ENCODE results near the gene CHRNB2. TPM values are rescaled to one million over a fixed set of nuclear protein-coding genes. Genes with fewer than 3 reads are reported as not detected.
A peak's percentile ranks its signal among the peaks of the same experiment; 100 is the strongest.

CHRNB2 gene
- total RNA-seq, 2 experiments from 2014 or later: not detected

DNA sequence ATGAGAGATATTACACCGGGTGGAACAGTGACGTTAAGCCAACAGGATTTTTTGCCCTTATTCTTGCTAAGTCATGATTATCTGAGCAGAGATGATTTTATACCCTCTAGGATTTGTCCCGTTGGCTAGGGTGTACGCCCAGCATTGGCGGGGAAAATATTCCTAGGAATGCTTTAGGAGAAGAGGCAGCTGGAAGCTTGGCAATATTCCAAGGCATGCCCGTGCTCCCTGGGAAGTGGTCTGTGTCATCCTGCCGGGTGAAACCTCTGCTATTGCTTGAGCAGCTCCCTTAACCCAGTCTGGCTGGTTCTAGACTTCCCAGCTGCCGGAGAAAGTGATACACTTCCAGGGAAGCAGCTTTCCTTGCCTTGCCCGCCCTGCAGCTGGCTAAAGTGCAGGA lies 16.2 kb downstream of the CHRNB2 start:
- no peaks in the 10 kb centered on the region for H3K27me3 Mint-ChIP-seq
- no peaks in the 10 kb centered on the region for H3K9me3 Mint-ChIP-seq
- no peak for ATAC-seq
- H3K36me3 Mint-ChIP-seq (ENCODE audit: low read depth): peaks cover 61% of the 10 kb centered on the region
- intact Hi-C loops (cut with micrococcal nuclease): no loop called here
- TF ChIP-seq, protein P1, sequence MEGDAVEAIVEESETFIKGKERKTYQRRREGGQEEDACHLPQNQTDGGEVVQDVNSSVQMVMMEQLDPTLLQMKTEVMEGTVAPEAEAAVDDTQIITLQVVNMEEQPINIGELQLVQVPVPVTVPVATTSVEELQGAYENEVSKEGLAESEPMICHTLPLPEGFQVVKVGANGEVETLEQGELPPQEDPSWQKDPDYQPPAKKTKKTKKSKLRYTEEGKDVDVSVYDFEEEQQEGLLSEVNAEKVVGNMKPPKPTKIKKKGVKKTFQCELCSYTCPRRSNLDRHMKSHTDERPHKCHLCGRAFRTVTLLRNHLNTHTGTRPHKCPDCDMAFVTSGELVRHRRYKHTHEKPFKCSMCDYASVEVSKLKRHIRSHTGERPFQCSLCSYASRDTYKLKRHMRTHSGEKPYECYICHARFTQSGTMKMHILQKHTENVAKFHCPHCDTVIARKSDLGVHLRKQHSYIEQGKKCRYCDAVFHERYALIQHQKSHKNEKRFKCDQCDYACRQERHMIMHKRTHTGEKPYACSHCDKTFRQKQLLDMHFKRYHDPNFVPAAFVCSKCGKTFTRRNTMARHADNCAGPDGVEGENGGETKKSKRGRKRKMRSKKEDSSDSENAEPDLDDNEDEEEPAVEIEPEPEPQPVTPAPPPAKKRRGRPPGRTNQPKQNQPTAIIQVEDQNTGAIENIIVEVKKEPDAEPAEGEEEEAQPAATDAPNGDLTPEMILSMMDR (IDR thresholded peaks at IDR 0.05): no peak
- ChIA-PET CTCF (no interaction called here), POLR2A (no interaction called here)
- no peaks in the 10 kb centered on the region for H3K4me1 Mint-ChIP-seq (ENCODE audit: low read depth)
- no peak overlapping the region for H3K4me3 Mint-ChIP-seq
- H3K27ac Mint-ChIP-seq: no peak overlapping the region
- DNase-seq: no peak

DNA sequence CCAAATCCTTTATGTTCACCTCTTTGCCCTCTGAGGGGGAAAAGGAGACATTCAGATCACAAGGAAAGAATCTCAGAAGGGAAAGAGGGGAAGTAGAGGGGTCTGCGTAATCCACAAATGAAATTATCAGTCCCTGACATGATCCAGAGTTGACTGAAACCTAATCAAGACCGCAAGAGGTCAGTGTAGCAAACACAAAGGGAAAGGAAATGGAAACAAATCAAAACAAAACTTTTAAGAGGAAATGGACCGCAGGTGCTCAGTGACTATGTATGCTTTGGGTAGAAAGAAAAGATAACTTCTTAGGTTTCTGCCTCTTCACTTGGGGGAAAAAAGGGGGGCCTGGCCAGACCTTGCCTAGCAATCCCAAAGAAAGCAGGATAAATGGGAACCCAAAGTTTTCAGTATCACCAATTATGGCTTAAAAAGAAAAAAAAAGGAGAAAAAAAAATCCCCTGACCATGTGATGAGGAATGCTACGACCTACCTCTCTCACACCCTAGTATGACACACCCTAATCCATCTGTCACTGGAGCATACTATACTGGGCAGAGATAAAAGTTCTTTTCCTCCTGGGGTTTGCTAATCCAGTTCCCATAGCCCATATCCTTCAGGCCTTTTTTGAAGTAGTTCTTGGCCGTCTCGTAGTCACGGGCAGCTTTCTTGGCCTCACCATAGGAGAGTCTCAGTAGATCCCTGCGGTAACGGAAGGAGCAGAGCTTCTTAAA lies 16.9 kb downstream of the CHRNB2 start:
- Mint-ChIP-seq H3K27ac (no peak overlapping the region), H3K36me3 (ENCODE audit: low read depth) (peaks cover 64% of the 10 kb centered on the region), H3K27me3 (no peaks in the 10 kb centered on the region), H3K4me3 (no peak overlapping the region), H3K9me3 (no peaks in the 10 kb centered on the region), H3K4me1 (ENCODE audit: low read depth) (no peaks in the 10 kb centered on the region)
- TF ChIP-seq, protein P1 (IDR thresholded peaks at IDR 0.05): no peak
- ATAC-seq (no peak), DNase-seq (no peak)
- ChIA-PET CTCF (no interaction called here), POLR2A (interaction anchor here (0.6 kb wide), 1 partner anchor 21 kb away, joined by 3 read pairs; no protein-coding TSS in a partner anchor)
- intact Hi-C loops (cut with micrococcal nuclease): no loop called here

DNA sequence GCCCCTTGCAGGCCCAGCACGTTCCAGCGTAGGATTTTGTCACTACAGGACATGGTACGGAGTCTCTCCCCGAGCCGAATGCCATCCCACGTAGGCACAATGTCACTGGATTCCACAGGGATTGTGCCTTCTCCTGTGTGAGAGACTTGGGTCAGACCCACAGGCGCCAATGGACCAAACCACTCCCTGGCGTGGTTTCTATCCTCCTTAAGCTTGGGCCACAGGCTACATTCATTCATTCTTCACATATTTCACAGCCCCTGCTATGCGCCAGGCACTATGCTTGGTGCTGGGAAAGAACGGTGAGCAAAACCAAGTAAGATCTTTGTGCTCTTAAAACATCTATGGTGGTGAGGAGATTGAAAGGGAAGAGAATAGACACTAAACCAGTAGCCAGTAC lies 18.7 kb downstream of the CHRNB2 start:
- POLR2A ChIA-PET: interaction anchor here (1.1 kb wide), 1 partner anchor 9 kb away, joined by 3 read pairs; no protein-coding TSS in a partner anchor
- CTCF ChIA-PET: interaction anchor here (2.0 kb wide), 1 partner anchor 27 kb away, joined by 6 read pairs; no protein-coding TSS in a partner anchor
- H3K36me3 Mint-ChIP-seq (ENCODE audit: low read depth): peaks cover 71% of the 10 kb centered on the region

DNA sequence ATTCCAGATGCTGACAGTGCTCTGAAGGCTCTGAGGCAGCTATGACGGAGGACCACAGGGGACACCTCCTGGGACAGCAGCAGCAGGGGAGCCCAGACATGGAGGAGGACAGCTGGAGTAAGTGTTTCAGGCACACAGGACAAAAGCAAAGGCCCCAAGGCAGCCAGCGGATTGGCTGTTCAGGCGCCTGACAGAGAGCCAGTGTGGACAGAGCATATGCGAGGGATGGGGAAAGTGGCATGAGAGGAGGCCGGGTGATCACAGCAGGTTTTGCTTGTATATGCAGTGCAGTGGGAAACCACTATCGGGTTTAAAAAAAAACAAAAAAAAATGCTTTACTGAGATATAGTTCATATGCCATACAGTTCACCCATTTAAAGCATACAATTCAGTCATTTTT lies 19.1 kb downstream of the CHRNB2 start:
- no peaks in the 10 kb centered on the region for H3K9me3 Mint-ChIP-seq
- no peak overlapping the region for H3K4me3 Mint-ChIP-seq
- H3K27me3 Mint-ChIP-seq: no peaks in the 10 kb centered on the region
- TF ChIP-seq, protein P1 (IDR thresholded peaks at IDR 0.05): no peak
- H3K27ac Mint-ChIP-seq: no peak overlapping the region
- H3K36me3 Mint-ChIP-seq (ENCODE audit: low read depth): peaks cover 72% of the 10 kb centered on the region
- intact Hi-C loops (cut with micrococcal nuclease): no loop called here
- ATAC-seq: no peak
- no peaks in the 10 kb centered on the region for H3K4me1 Mint-ChIP-seq (ENCODE audit: low read depth)
- ChIA-PET CTCF (interaction anchor here (2.0 kb wide), 1 partner anchor 27 kb away, joined by 6 read pairs; no protein-coding TSS in a partner anchor), POLR2A (interaction anchor here (1.1 to 1.3 kb wide), 2 partner anchors 10 to 19 kb away, joined by 3 to 7 read pairs; no protein-coding TSS in a partner anchor)
- DNase-seq: no peak

More for the DNA sequence above, 18.7 kb downstream of the CHRNB2 start:
- Mint-ChIP-seq H3K4me1 (ENCODE audit: low read depth) (no peaks in the 10 kb centered on the region), H3K27me3 (no peaks in the 10 kb centered on the region), H3K27ac (peak overlapping the region; percentile 10), H3K4me3 (no peak overlapping the region), H3K9me3 (no peaks in the 10 kb centered on the region)
- ATAC-seq (no peak), DNase-seq (no peak)
- intact Hi-C loops (cut with micrococcal nuclease): no loop called here
- TF ChIP-seq, protein P1 (IDR thresholded peaks at IDR 0.05): no peak

DNA sequence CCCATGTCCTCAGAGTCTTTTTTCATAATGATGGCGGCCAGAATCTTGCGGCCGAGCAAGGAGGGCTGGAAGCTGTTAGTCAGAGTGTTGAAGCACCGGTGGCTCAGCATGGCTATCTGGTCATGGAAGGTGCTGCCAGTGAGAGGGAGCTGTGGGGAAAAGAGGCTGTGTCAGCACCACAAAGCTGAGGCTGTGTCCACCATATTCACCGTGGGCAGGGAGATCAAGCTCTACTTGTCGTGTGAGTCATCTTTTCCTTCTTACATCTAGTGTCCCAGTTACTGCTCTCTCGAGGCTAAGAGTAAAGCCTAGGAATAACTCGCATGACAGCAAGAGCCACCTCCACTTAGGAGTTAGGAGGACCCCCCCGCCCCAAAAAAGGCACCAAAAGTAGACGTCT lies 22.2 kb downstream of the CHRNB2 start:
- ATAC-seq (no peak), DNase-seq (no peak)
- Mint-ChIP-seq H3K27ac (no peak overlapping the region), H3K27me3 (no peaks in the 10 kb centered on the region), H3K4me3 (no peak overlapping the region), H3K4me1 (ENCODE audit: low read depth) (no peaks in the 10 kb centered on the region), H3K9me3 (no peaks in the 10 kb centered on the region), H3K36me3 (ENCODE audit: low read depth) (peaks cover 75% of the 10 kb centered on the region)
- TF ChIP-seq, protein P1 (IDR thresholded peaks at IDR 0.05): no peak
- intact Hi-C loops (cut with micrococcal nuclease): no loop called here
- ChIA-PET CTCF (interaction anchor here (1.1 kb wide), 1 partner anchor 80 kb away, joined by 3 read pairs; no protein-coding TSS in a partner anchor), POLR2A (interaction anchor here (0.8 to 1.8 kb wide), 5 partner anchors 13 to 366 kb away, joined by 3 to 6 read pairs (median 4); partner anchors contain the start of gene PBXIP1)

Data from activated CD8-positive, alpha-beta T cell treated with anti-CD3 and anti-CD28 coated beads for 36 hours (primary cell).